Neural cell (in vitro differentiated cells): ENCODE results near the gene SLC37A1.

Experiments used
- EZH2 ChIP-seq: fragments of 200-600, 300-800 bp; shearing (Covaris generic), sonication (generic); IDR thresholded peaks from 2 replicates; pipeline ENCODE4 v1.6.1; 2014; ENCODE audit warnings: antibody characterized with exemption, low read length, borderline replicate concordance, mild to moderate bottlenecking; ENCODE audit not compliant: insufficient read depth, poor library complexity, severe bottlenecking
- POLR2AphosphoS5 ChIP-seq: IDR thresholded peaks from 2 replicates; pipeline ENCODE4 v1.6.1; 2012
- REST ChIP-seq: IDR thresholded peaks from 2 replicates; pipeline ENCODE4 v1.6.1; 2012; ENCODE audit warnings: borderline replicate concordance
- TF ChIP-seq, protein P1 (sequence below): fragments of 450-650 bp; IDR thresholded peaks from 2 replicates; pipeline ENCODE4 v1.5.1; 2014; ENCODE audit warnings: antibody characterized with exemption, mild to moderate bottlenecking, moderate library complexity; ENCODE audit not compliant: poor library complexity, severe bottlenecking

DNA sequence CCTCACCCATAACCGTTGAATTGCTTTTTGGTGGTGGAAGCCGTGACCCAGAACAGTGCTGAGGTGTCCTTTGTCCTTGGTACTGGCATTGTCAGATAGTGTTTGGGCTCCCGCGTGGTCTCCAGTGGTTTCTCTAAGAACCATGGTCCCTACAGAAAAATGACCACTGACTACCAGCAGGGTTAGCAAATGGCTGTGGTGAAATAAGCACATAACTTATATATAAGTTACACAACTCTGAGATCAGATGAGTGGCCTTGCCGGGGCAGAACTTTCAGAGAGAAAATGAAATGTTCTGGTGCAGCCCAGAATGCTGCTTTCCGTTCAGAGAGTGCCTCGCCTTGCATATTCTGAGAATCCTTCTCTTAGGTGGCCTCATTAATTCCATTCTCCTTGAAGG, 5.0 kb downstream of the SLC37A1 start:
- TF ChIP-seq, protein P1, sequence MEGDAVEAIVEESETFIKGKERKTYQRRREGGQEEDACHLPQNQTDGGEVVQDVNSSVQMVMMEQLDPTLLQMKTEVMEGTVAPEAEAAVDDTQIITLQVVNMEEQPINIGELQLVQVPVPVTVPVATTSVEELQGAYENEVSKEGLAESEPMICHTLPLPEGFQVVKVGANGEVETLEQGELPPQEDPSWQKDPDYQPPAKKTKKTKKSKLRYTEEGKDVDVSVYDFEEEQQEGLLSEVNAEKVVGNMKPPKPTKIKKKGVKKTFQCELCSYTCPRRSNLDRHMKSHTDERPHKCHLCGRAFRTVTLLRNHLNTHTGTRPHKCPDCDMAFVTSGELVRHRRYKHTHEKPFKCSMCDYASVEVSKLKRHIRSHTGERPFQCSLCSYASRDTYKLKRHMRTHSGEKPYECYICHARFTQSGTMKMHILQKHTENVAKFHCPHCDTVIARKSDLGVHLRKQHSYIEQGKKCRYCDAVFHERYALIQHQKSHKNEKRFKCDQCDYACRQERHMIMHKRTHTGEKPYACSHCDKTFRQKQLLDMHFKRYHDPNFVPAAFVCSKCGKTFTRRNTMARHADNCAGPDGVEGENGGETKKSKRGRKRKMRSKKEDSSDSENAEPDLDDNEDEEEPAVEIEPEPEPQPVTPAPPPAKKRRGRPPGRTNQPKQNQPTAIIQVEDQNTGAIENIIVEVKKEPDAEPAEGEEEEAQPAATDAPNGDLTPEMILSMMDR = no peak
- TF ChIP-seq REST (no peak), EZH2 (no peak), POLR2AphosphoS5 (no peak)
